B cell (primary cell): ENCODE data around the gene GRK3. TPM values are rescaled to one million over a fixed set of nuclear protein-coding genes. Genes with fewer than 3 reads are reported as not detected.

ENCODE experiments used
- ATAC-seq: fragments of 200-7000 bp; cut with Tn5 transposase; one replicate; pipeline ENCODE4 v1.10.0; 2021; ENCODE audit warnings: low read depth, mild to moderate bottlenecking, moderate number of reproducible peaks, moderate library complexity
- CTCF ChIA-PET: fragments of 350-600 bp; sonication (Branson Sonifier 250); formaldehyde crosslinking; loops from one replicate; lab custom pipeline; 2021; ENCODE audit warnings: antibody characterized with exemption, inconsistent platforms; lab: Charles Lee
- POLR2A ChIA-PET: fragments of 350-600 bp; sonication (Branson Sonifier 250); formaldehyde crosslinking; loops from one replicate; lab custom pipeline; 2021; ENCODE audit warnings: antibody characterized with exemption; lab: Charles Lee
- DNase-seq: peaks from one replicate; pipeline ENCODE4 v3.0.0; 2013
- H2AFZ ChIP-seq: 2 replicates; pipeline ENCODE4 v1.6.1; 2012; ENCODE audit warnings: mild to moderate bottlenecking, low read depth, low read length; ENCODE audit not compliant: insufficient read depth, poor library complexity, severe bottlenecking
- H3K27ac ChIP-seq, 2 donors: 1 replicate in 1 of 2; 2 replicates in 1 of 2; pipeline ENCODE4 v1.5.1; 2012 to 2013; ENCODE audit warnings: low read length in 2 of 2, mild to moderate bottlenecking in 2 of 2, moderate library complexity in 1 of 2
- H3K27me3 ChIP-seq, 4 experiments: fragments of 200-600 bp in 1 of 4; sonication (generic) in 1 of 4; replicated peaks in 1 of 4; 1 replicate in 2 of 4; 2 replicates in 2 of 4; pipeline versions ENCODE4 v1.6.1 to v1.7.0; 2013 to 2016; ENCODE audit warnings: low read length in 3 of 4, mild to moderate bottlenecking in 2 of 4, mixed read lengths in 1 of 4, moderate library complexity in 1 of 4; ENCODE audit not compliant: insufficient read depth in 4 of 4, control insufficient read depth in 3 of 4; ENCODE audit errors: control extremely low read depth in 1 of 4
- H3K36me3 ChIP-seq, 2 experiments: replicated peaks in 1 of 2; 1 replicate in 1 of 2; 2 replicates in 1 of 2; pipeline versions ENCODE4 v1.6.1 to v1.7.1; 2013; ENCODE audit warnings: low read length in 1 of 2; ENCODE audit not compliant: insufficient read depth in 2 of 2, control insufficient read depth in 1 of 2; ENCODE audit errors: control extremely low read depth in 1 of 2, extremely low read depth in 1 of 2
- H3K4me1 ChIP-seq, 2 donors: fragments of 200-600 bp in 1 of 2; sonication (generic) in 1 of 2; 1 replicate in 1 of 2; 2 replicates in 1 of 2; pipeline versions ENCODE4 v1.5.1 to v1.6.1; 2013 to 2017; ENCODE audit warnings: low read length in 2 of 2; ENCODE audit not compliant: control insufficient read depth in 2 of 2, insufficient read depth in 2 of 2
- H3K4me2 ChIP-seq: replicated peaks from 2 replicates; pipeline ENCODE3; 2012; ENCODE audit warnings: mild to moderate bottlenecking, low read depth, low read length; ENCODE audit not compliant: poor library complexity, severe bottlenecking
- H3K4me3 ChIP-seq, 5 experiments: fragments of 200-600 bp in 1 of 5; sonication (generic) in 1 of 5; 1 replicate in 3 of 5; 2 replicates in 2 of 5; pipeline versions ENCODE4 v1.5.1 to v1.7.0; 2011 to 2016; ENCODE audit warnings: low read length in 4 of 5, mild to moderate bottlenecking in 4 of 5, low read depth in 2 of 5, control low read depth in 1 of 5, moderate library complexity in 1 of 5; ENCODE audit not compliant: insufficient read depth in 1 of 5; ENCODE audit errors: control extremely low read depth in 1 of 5, extremely low read depth in 1 of 5
- H3K79me2 ChIP-seq: fragments of 200-600 bp; sonication (generic); one replicate; pipeline ENCODE4 v1.6.0; 2016; ENCODE audit warnings: low read length; ENCODE audit not compliant: control insufficient read depth, insufficient read depth
- H3K9ac ChIP-seq: fragments of 200-600 bp; sonication (generic); 2 replicates; pipeline ENCODE4 v1.6.1; 2017; ENCODE audit warnings: mild to moderate bottlenecking, low read length, moderate library complexity
- H3K9me3 ChIP-seq, 3 donors: one replicate each; pipeline versions ENCODE4 v1.6.1 to v1.7.1; 2013; ENCODE audit warnings: low read length in 2 of 3; ENCODE audit not compliant: control insufficient read depth in 2 of 3, insufficient read depth in 1 of 3; ENCODE audit errors: control extremely low read depth in 1 of 3
- H4K20me1 ChIP-seq: 2 replicates; pipeline ENCODE4 v1.6.0; 2012; ENCODE audit warnings: mild to moderate bottlenecking, low read length; ENCODE audit not compliant: insufficient read depth, control insufficient read depth, poor library complexity, severe bottlenecking
- H3K27ac Mint-ChIP-seq: one replicate; pipeline ENCODE4 v1.8.0; 2021; ENCODE audit warnings: mixed read lengths
- H3K27me3 Mint-ChIP-seq: one replicate; pipeline ENCODE4 v1.8.0; 2021; ENCODE audit warnings: mixed read lengths
- H3K4me1 Mint-ChIP-seq: one replicate; pipeline ENCODE4 v1.8.0; 2021; ENCODE audit warnings: mixed read lengths
- H3K4me3 Mint-ChIP-seq: one replicate; pipeline ENCODE4 v1.8.0; 2021; ENCODE audit warnings: mixed read lengths
- H3K9me3 Mint-ChIP-seq: one replicate; pipeline ENCODE4 v1.8.0; 2022; ENCODE audit warnings: mixed read lengths; ENCODE audit not compliant: insufficient read depth
- EZH2 ChIP-seq: IDR thresholded peaks from 2 replicates; pipeline ENCODE4 v1.6.1; 2012; ENCODE audit warnings: borderline replicate concordance, low read depth, mild to moderate bottlenecking, moderate library complexity, low read length; ENCODE audit not compliant: insufficient read depth, poor library complexity, severe bottlenecking
- WGBS: methylation state at CpG from one replicate; pipeline ENCODE4 v1.1.5; 2013; ENCODE audit warnings: missing lambda C conversion rate; ENCODE audit not compliant: insufficient coverage; 5-methylcytosine and 5-hydroxymethylcytosine counted together
- intact Hi-C: fragments of 100-400 bp; cut with micrococcal nuclease; formaldehyde crosslinking; loops from one replicate; pipeline ENCODE4 v1.10.0; 2022
- polyA plus RNA-seq: library from polyadenylated mRNA; depleted of rRNA; stranded (reverse); fragments of >200 nt; gene quantifications from 2 replicates; pipeline ENCODE4 v1.2.3, GENCODE V29; 2012
- total RNA-seq, 2 donors: library from RNA; stranded (reverse); fragments of 120-200 nt in 1 of 2; gene quantifications; 1 replicate in 1 of 2; 2 replicates in 1 of 2; pipeline versions ENCODE4 v1.2.3 to v1.2.4, GENCODE V29; 2013 to 2022
- TF ChIP-seq, protein P1 (sequence below): fragments of 200-600 bp; IDR thresholded peaks from one replicate; pipeline ENCODE4 v1.8.0; 2022; ENCODE audit warnings: antibody characterized with exemption, mild to moderate bottlenecking

The GRK3 gene
- total and polyA plus RNA-seq, 2 donors (not counting 1 experiment from before 2014, with no cell fraction given), result 17.6 to 61.0 TPM

DNA sequence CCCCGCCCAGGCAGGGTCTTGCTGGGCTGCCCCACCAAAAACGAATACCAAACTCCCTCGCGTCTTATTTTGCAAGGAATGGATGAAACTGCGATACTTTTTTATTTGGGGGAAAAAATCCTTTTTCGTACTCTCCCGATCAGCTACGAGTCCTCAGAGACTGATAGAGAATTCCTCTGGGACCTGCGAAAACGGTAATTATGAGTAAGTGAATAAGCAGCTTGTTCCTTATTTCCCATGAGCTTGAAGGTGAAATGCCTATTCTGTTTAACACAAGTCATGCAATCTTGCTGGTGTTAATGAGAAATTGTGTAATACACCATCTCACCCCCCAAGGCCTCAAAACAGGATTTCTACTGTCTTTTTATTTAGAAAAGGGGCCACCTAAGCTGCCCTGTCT, 5.5 kb downstream of the GRK3 start:
- H3K4me2 ChIP-seq, result peak overlapping the region; percentile 12
- H3K4me1 ChIP-seq, result peaks cover 47 to 49% of the 10 kb centered on the region in 2 donors
- H3K79me2 ChIP-seq, result peaks cover 97% of the 10 kb centered on the region
- H3K4me3 Mint-ChIP-seq, result peak overlapping the region; percentile 49
- WGBS, result 85% methylated on average over 5 of the region's 10 CpGs
- H3K9me3 ChIP-seq, result no peaks in the 10 kb centered on the region
- peak overlapping the region; percentile 64 for H3K27ac Mint-ChIP-seq
- peaks cover 80% of the 10 kb centered on the region for H4K20me1 ChIP-seq
- intact Hi-C loops, result loop anchor here (5.0 to 10.0 kb wide), 2 partner anchors 32 to 1135 kb away; no protein-coding TSS in a partner anchor
- POLR2A ChIA-PET, result no interaction called here
- no peaks in the 10 kb centered on the region for H3K27me3 ChIP-seq
- H3K9ac ChIP-seq, result no peak overlapping the region
- CTCF ChIA-PET, result interaction anchor here (0.9 to 1.6 kb wide), 5 partner anchors 24 to 203 kb away, joined by 3 to 5 read pairs (median 3); no protein-coding TSS in a partner anchor
- H2AFZ ChIP-seq, result no peak overlapping the region
- H3K9me3 Mint-ChIP-seq, result no peaks in the 10 kb centered on the region
- H3K27me3 Mint-ChIP-seq, result no peaks in the 10 kb centered on the region
- peaks cover 80% of the 10 kb centered on the region for H3K4me1 Mint-ChIP-seq
- ATAC-seq, result no peak
- H3K27ac ChIP-seq, result peak overlapping the region in 1 of 2 donors; percentile 1
- peaks cover 3 to 7% of the 10 kb centered on the region in 2 experiments for H3K36me3 ChIP-seq
- TF ChIP-seq, protein P1, sequence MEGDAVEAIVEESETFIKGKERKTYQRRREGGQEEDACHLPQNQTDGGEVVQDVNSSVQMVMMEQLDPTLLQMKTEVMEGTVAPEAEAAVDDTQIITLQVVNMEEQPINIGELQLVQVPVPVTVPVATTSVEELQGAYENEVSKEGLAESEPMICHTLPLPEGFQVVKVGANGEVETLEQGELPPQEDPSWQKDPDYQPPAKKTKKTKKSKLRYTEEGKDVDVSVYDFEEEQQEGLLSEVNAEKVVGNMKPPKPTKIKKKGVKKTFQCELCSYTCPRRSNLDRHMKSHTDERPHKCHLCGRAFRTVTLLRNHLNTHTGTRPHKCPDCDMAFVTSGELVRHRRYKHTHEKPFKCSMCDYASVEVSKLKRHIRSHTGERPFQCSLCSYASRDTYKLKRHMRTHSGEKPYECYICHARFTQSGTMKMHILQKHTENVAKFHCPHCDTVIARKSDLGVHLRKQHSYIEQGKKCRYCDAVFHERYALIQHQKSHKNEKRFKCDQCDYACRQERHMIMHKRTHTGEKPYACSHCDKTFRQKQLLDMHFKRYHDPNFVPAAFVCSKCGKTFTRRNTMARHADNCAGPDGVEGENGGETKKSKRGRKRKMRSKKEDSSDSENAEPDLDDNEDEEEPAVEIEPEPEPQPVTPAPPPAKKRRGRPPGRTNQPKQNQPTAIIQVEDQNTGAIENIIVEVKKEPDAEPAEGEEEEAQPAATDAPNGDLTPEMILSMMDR, result no peak
- no peak for TF ChIP-seq EZH2
- H3K4me3 ChIP-seq, result no peak overlapping the region
- DNase-seq, result no peak

DNA sequence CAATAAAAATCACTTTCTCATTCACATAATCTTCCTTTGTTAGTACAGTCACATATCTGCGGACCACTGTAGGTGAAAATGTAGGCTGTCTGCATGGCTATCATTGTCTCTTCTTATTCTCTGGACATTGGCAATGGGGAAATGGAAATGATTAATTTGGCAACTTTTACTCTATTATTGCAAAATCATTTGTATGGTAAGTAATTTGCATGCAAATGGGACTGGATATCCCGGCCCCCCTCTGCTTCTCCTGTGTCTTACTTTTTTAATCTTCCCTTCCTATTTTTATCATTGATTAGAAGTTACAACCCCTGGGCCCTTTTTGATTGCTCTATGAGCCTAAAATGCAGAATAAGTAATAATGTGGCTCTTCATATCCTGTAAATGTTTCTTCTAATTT, 6.0 kb downstream of the GRK3 start:
- WGBS, result no CpG with 5 or more reads among the region's 2 CpGs
- CTCF ChIA-PET, result interaction anchor here (1.0 to 1.6 kb wide), 3 partner anchors 24 to 75 kb away, joined by 3 to 5 read pairs (median 5); no protein-coding TSS in a partner anchor

More for the DNA sequence above, 6.0 kb downstream of the GRK3 start:
- Mint-ChIP-seq H3K9me3 (no peaks in the 10 kb centered on the region), H3K4me1 (peaks cover 85% of the 10 kb centered on the region), H3K4me3 (peak overlapping the region; percentile 16), H3K27ac (peak overlapping the region; percentile 38), H3K27me3 (no peaks in the 10 kb centered on the region)
- Histone ChIP-seq H3K9ac (no peak overlapping the region), H3K79me2 (peaks cover 97% of the 10 kb centered on the region), H3K4me3 (no peak overlapping the region), H3K4me2 (peak overlapping the region; percentile 12), H3K27ac (no peak overlapping the region), H3K9me3 (no peaks in the 10 kb centered on the region), H4K20me1 (peaks cover 81% of the 10 kb centered on the region), H3K4me1 (peaks cover 47 to 49% of the 10 kb centered on the region in 2 donors), H3K27me3 (no peaks in the 10 kb centered on the region), H2AFZ (no peak overlapping the region), H3K36me3 (peaks cover 3 to 7% of the 10 kb centered on the region in 2 experiments)
- TF ChIP-seq EZH2, result no peak
- TF ChIP-seq, protein P1, result no peak
- POLR2A ChIA-PET, result no interaction called here
- ATAC-seq (no peak), DNase-seq (no peak)
- intact Hi-C loops, result no loop called here
